HPDE6-E6E7 (cell line): Measurements from ENCODE around the gene PMS1.
"Not testable (repeated sequence)": the region's sequence is repeated elsewhere in the genome, so short reads cannot be mapped to it uniquely, and the experiment has no call there.

Source experiments
- DNase-seq: peaks from one replicate; pipeline ENCODE4 v3.0.0; 2011; ENCODE audit warnings: missing footprints; ENCODE audit errors: extremely low spot score

Gene PMS1

DNA sequence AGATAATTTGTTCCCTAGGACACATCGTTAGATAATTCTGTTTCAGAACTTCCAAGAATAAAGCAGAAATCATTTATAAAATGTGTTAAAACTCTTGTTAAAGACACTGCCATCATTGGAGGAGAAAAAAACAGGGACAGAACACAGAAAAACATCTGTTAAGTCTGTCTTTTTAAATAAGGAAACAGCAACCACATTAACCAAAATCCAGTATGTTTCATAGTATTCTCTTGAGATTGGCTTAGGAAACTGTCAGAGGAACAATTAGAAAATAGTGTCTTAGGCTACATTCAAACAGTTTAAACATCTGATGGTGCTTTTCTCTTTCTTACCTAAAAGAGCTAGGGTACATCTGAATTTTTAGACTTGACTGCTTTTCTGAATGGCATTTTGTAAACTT is 81.6 kb downstream of the PMS1 start:
- no peak for DNase-seq

GRCh38 chr2:189866296-189866695 is 82.0 kb downstream of the PMS1 start:
- no peak for DNase-seq

DNA sequence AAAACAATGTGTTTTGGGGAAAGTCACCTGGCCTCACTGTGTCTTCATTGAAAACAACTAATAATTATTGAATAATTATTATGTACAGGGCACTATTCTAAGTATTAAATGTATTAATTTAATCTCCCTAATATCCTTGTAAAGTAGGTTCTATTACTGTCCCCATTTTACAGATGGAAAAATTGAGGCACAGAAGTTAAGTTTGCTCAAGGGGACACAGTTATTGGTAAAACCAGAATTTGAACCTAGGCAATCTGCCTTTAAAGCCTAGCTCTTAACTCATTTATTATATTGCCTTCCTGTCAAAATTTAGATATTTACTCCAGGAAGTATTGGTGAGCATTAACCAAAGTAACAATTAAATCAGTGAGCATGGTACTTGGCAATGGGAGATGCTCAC is 84.6 kb downstream of the PMS1 start:
- DNase-seq, result no peak

- no peak for DNase-seq
These were observed 86.3 kb downstream of the PMS1 start for GRCh38 chr2:189870381-189871085.

- no peak for DNase-seq
These were observed 89.4 kb downstream of the PMS1 start for GRCh38 chr2:189873696-189874095.

- no peak for DNase-seq
These were observed 90.5 kb downstream of the PMS1 start for GRCh38 chr2:189874586-189875320.

DNA sequence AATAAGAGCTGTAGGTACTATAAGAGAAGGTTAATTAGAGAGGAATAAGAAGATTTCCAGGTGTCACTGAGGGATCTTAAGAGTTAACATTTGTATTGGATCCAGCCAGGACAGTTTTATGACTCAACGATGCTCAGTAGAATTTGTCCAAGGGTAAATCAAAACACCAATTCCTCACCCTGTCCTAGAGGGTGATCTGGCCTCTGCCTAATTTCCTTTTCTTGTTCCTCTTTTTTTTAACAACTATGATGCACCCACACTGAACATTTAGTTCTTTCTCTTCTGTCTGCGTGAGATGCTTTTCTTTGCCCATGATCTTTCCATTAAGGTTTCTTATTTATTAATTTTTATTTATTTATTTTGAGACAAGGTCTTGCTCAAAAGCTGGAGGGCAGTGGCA is 92.0 kb downstream of the PMS1 start:
- no peak for DNase-seq

- no peak for DNase-seq
These were observed 95.4 kb downstream of the PMS1 start for GRCh38 chr2:189879716-189880081.

DNA sequence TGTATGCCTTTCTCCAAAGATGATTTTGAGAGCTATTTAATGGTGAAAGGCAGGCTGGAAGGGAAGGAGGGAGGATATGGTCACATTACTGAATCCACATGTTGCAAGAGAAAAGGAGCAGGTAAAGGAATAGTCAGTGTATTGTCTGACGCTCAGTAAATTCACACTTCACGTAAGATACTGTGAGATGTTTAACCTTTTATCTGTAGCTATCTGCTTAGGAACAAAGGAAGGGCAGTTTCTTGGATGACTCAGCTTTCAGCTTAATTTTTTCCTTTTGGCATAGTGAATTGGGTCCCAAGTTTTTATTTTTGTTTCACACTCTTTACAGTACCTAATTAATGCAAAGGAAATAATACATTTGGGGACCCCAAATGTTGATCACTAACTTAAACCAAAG is 96.2 kb downstream of the PMS1 start:
- no peak for DNase-seq

DNA sequence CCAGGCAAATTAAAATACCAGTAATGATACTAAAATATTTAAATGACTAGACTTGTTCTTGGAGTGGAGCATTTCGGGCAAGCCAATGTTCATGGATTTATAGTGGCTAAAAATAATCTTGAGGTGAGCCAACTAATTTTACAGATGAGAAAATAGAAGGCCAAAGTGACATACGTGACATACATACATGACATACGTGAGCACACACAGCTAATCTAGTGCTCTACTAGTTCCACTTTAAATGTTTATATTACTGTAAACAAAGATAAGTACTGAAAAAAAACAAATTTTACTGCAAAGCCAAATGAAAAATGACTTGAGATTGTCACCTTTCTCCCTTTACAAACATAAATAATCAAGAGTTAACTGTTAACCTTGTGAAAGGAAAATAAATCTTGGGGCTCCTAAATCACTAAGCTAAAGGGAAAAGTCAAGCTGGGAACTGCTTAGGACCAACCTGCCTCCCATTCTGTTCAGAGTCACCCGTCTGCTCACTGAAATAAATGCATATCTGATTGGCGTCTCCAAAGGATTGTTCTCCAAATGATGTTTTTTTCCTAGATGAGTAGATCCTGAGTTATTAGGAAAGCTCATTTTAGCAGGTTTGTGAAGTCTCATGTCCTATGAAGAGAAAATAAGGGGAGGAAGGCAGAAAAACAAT is 96.7 kb downstream of the PMS1 start:
- no peak for DNase-seq

GRCh38 chr2:189885368-189885767 is 101.1 kb downstream of the PMS1 start:
- DNase-seq, result no peak

GRCh38 chr2:189892546-189893294 is 108.5 kb downstream of the PMS1 start:
- DNase-seq, result not testable (repeated sequence)

DNA sequence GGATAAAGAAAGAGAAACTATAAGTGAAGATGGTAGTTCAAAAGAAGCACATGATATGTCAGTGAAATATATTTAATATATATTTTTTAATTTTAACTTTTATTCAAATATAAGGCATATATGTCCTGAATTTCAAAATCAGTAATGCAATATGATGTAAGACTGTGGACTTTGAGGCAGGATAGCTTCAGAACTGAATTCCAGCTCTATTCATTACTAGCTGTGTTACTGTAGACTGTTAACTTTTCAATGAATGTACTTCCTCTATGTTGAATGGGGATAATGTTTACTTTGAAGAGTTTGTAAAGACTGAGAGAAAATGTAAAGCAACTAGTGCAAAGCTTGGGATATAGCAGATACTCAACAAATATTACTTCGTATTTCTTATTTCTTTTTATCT is 112.6 kb downstream of the PMS1 start:
- no peak for DNase-seq

DNA sequence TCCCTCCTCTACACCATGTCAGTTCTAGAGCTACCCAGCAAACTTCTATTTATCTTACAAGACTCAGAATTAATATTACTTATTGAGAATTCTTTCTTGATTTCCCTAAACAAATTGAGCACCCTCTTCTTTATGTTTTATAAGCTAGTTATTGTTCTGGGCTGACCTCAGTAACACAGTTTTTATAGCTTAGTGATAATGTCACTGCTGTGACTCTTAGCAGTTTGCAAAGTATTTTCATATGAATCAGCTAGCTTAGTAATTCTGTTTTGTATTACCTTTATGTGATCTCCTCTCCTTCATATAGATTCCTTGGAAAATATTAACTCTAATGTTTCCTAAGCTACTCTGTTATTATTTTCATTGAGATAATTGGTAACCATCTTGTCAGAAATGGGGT is 114.9 kb downstream of the PMS1 start:
- DNase-seq, result no peak

DNA sequence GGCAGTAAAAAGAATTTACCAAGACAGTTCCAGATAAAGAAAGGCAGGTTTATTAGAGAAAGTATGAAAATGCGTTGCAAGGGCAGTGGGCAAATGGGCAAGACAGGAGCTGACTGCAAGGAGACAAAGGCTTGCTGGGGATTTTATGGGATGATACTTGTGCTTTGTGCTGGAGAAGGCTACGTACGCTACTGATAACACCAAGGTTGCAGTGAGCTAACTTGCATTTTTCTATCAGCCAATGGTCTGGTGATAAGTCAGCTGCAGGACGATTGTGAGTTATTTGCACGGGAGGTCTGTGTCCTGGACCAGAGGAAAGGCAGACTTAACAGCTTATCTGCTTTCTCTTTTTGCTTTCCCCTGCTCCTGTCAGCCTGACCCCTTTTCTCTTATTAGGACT is 116.5 kb downstream of the PMS1 start:
- no peak for DNase-seq

GRCh38 chr2:189901664-189902063 is 117.4 kb downstream of the PMS1 start:
- no peak for DNase-seq

DNA sequence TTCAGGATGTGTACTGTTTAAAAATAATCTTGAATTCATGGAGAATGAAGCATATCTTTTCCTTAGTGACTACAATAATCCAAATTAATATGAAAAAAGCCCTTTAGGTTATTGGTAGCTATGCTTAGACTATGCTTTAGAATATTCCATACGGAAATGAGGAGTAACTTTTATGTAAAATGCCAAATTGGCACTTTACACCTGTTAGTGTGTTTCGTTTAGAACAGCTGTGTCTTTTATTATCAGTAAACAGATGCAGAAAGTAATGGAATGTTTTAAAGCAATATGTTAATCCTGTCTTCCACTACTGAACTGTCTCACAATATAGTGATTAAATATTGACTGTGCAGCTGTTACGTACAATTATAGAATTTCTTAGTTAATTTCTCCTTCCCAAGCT is 129.6 kb downstream of the PMS1 start:
- no peak for DNase-seq

- no peak for DNase-seq
These were observed 132.4 kb downstream of the PMS1 start for GRCh38 chr2:189916651-189917050.
